ENCODE data around the gene PNMA6F. TPM values are rescaled to one million over a fixed set of nuclear protein-coding genes. Genes with fewer than 3 reads are reported as not detected.

PNMA6F gene
- total RNA-seq, 4 donors from 2014 or later, result not detected

DNA sequence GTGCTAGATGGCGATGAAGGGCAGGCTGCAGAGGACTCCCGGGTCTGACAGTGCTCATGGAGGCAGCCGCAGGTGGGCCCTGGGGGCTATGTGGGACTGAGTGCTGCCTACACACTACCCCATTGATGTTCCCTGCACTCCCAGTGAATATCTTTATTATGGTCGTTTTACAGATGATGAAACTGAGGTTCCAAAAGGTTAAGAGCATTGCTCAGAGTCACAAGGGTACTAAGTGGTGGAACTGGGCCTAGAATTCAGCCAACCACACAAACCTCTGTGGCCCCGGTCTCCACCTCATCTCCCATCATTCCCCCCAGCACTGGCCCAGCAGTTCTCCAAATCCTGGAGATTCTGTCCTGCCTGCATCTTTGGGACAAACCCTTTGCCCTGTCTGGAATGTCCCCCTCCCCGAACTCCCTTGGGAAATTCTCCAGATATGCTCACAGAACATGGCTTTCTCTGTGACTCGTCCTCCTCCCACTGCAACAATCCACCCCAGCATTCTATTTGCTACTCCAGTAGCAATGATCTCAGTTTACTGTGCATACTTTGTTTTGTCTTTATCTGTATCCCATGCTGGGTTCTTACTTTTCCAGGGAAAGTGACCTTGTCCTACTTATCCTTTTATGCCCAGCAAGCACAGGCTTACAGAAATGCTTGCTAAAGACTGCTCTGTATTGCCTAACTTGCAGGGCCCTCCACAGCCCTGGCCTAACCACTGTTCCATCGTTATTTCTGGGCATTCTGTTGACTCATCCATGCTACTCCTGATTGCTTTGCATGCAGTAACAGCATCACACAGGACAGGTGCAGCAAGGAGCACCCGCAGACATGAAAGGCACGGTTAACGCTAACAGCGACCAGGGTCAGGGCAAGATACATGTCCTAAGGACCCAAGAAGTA, 14.0 kb downstream of the PNMA6F start:
- TF ChIP-seq POLR2A (IDR thresholded peaks at IDR 0.05), result no peak
- TF ChIP-seq, protein P1, sequence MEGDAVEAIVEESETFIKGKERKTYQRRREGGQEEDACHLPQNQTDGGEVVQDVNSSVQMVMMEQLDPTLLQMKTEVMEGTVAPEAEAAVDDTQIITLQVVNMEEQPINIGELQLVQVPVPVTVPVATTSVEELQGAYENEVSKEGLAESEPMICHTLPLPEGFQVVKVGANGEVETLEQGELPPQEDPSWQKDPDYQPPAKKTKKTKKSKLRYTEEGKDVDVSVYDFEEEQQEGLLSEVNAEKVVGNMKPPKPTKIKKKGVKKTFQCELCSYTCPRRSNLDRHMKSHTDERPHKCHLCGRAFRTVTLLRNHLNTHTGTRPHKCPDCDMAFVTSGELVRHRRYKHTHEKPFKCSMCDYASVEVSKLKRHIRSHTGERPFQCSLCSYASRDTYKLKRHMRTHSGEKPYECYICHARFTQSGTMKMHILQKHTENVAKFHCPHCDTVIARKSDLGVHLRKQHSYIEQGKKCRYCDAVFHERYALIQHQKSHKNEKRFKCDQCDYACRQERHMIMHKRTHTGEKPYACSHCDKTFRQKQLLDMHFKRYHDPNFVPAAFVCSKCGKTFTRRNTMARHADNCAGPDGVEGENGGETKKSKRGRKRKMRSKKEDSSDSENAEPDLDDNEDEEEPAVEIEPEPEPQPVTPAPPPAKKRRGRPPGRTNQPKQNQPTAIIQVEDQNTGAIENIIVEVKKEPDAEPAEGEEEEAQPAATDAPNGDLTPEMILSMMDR (IDR thresholded peaks at IDR 0.05), result no peak
- DNase-seq (ENCODE audit: low spot score in 2 of 2), result no peak
- WGBS, 2 donors, result 69% methylated on average over 12 of the region's 12 CpGs
- H3K4me3 ChIP-seq (ENCODE audit: low read depth, poor library complexity, severe bottlenecking), result no peak overlapping the region
- intact Hi-C loops (cut with DNase I; ENCODE audit: low total_unique reads), result no loop called here

DNA sequence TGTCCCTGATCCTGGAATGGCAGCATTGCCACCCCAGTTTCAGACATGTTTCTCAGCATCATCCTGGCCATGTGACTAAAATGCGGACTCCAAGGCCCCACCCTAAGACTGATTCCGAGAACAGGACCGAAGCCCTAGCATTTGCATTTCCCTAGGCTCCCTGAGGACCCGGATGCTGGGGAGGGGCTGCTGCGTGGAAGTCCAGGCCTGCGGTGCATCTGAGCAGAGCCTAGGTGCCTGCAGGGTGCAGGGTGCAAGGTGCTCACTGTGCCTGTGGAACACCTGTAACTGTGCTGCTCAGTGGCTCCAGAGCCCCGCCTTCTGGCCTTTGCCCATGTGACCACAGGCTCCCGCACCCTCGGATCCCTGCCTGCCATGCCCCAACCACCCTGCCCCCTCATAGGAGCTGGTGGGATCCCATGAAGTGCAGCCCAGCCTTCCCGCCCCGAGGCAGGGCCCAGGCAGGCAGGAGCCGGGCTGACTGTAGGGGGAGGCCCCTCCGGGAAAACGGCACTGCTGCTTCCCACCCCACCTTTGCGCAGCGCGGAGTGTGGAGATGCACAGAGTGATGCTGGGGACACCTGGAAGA, 14.9 kb downstream of the PNMA6F start:
- no peak for DNase-seq (ENCODE audit: low spot score in 2 of 2)
- WGBS, 2 donors, result 69% methylated on average over 10 to 17 of the region's 17 CpGs
- intact Hi-C loops (cut with DNase I; ENCODE audit: low total_unique reads), result no loop called here
- TF ChIP-seq, protein P1 (IDR thresholded peaks at IDR 0.05), result no peak
- TF ChIP-seq POLR2A (IDR thresholded peaks at IDR 0.05), result no peak
- H3K4me3 ChIP-seq (ENCODE audit: low read depth, poor library complexity, severe bottlenecking), result no peak overlapping the region

DNA sequence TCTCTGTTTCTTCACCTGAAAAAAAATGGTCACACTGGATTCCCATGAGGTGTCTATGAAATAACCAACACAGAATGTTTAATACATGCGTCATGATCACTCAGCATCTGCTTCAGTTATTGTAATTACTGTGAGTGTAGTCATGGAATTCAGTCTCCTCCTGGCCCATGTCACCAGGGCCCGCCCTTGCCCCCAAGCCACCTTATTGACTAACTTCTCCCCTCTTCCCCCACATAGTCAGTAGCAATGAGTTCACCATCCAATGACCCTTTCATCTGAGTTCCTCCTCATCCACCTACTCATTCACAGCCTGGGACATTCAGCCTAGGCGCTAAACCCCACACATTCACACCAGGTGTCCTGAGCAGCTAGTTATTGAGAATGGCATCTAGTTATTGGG, 15.6 kb downstream of the PNMA6F start:
- no peak for DNase-seq (ENCODE audit: low spot score in 2 of 2)
- 85 to 100% methylated on average over 3 of the region's 3 CpGs for WGBS, 2 donors
- H3K4me3 ChIP-seq (ENCODE audit: low read depth, poor library complexity, severe bottlenecking), result no peak overlapping the region
- intact Hi-C loops (cut with DNase I; ENCODE audit: low total_unique reads), result no loop called here
- TF ChIP-seq, protein P1 (IDR thresholded peaks at IDR 0.05), result no peak
- TF ChIP-seq POLR2A (IDR thresholded peaks at IDR 0.05), result no peak

DNA sequence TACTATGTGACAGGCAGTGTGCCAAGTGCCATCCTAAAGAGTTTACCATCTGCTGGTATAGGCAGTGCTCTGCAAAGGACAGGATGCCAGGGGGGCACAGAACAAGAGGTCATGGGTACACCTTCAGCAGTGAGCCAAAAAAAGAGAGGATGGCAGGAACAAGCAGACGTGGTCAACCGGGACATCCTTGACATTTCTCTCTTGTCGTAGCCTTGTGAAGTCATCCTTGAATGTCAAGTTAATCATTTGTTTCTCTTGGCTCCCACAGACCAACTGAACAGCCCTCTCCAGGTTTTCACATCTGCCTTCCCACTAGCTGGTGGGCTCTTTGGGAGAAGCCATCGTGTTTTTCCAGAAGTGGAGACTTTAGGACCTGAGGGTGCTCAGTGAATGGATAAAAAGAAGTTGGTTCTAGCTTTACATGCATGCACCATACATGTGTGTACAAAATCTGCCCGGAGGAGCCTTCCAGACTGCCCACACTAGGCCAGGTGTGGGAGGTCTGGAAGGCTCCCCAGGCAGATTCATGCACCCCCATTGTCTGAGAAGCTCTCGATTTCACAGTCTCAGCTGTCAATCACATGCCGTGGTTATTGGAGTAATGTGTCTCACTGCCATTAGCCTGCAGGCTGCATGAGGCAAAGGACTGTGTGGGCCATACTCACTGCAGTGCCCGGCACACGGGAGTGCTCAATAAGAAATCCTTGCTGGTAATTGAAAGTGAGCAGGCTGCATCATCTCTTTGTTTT, 16.4 kb downstream of the PNMA6F start:
- no peak overlapping the region for H3K4me3 ChIP-seq (ENCODE audit: low read depth, poor library complexity, severe bottlenecking)
- WGBS, 2 donors, result 72 to 82% methylated on average over 9 of the region's 9 CpGs
- peak in 1 of 2 donors; percentile 50 for DNase-seq (ENCODE audit: low spot score in 2 of 2)
- intact Hi-C loops (cut with DNase I; ENCODE audit: low total_unique reads), result no loop called here
- no peak for TF ChIP-seq POLR2A (IDR thresholded peaks at IDR 0.05)
- TF ChIP-seq, protein P1 (IDR thresholded peaks at IDR 0.05), result no peak

DNA sequence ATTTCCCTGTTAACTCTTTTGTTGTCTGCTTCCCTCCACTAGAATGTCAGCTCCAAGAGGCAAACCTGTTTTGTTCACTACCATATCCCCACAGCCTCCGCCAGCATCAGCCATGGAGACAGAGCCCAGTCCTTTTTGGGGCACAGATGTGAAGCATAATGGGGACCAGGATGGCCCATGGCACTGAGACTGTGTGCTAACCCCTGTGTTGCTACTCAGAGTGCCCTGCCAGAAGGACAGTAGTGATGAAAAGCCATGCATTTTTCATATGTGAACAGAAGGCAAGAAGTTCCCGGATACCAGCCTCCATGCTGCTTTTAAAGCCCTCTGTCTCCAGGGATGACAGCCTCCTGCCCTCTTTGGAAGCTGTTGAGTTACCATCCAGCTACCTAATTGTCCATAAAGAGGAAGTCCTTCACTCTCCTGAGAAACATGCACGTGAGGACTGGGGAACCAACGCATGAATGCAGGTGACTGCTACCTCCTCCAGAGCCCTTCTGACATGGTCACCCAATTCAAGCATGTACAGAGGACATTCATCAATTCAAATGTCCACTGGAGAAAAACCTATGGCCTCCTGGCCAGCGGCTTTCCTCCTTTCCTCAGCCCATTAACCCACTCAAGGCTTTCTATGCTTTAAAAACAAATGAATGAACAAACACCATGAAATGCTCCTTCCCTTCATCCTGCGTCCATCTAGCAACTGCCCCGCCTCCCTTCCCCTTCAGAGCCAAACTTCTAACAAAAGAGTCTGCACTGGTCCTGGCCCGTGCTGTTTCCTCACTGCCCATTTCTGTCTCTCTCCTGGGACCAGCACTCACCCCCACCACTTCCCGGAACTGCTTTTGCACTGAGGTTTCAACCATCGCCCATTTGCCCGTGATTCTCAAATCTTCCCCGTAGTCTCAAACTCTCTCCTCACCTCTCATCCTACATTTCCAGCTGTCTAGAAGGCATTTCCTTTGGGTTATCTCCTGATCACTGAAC, 18.0 kb downstream of the PNMA6F start:
- intact Hi-C loops (cut with DNase I; ENCODE audit: low total_unique reads), result no loop called here
- TF ChIP-seq POLR2A (IDR thresholded peaks at IDR 0.05), result no peak
- 70 to 75% methylated on average over 11 to 12 of the region's 12 CpGs for WGBS, 2 donors
- DNase-seq (ENCODE audit: low spot score in 2 of 2), result peak in 1 of 2 donors; percentile 49
- H3K4me3 ChIP-seq (ENCODE audit: low read depth, poor library complexity, severe bottlenecking), result no peak overlapping the region
